GM11168 (cell line): ENCODE data around the gene DDIT3.

ENCODE experiments used
- in situ Hi-C: fragments of 300-500 bp; cut with MboI; formaldehyde crosslinking; loops from one replicate; pipeline ENCODE4 v1.12.0; 2022; ENCODE audit warnings: low sequenced_read_pairs; ENCODE audit not compliant: unreplicated experiment

The DDIT3 gene

DNA sequence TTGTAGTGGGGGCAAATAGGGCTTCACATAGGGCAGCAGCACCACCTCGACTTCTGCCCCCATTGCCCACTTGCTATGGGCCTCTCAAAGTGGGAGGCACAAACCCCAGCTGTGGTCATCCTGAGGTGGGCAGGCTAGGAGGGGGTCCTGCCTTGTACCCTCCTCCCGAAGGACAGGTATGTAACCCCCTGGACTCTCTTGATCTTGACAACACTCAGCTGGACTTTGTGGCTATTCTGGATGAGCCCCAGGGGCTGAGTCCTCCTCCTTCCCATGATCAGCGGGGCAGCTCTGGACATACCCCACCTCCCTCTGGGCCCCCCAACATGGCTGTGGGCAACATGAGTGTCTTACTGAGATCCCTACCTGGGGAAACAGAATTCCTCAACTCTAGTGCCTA, 48.7 kb downstream of the DDIT3 start:
- in situ Hi-C loops = no loop called here

DNA sequence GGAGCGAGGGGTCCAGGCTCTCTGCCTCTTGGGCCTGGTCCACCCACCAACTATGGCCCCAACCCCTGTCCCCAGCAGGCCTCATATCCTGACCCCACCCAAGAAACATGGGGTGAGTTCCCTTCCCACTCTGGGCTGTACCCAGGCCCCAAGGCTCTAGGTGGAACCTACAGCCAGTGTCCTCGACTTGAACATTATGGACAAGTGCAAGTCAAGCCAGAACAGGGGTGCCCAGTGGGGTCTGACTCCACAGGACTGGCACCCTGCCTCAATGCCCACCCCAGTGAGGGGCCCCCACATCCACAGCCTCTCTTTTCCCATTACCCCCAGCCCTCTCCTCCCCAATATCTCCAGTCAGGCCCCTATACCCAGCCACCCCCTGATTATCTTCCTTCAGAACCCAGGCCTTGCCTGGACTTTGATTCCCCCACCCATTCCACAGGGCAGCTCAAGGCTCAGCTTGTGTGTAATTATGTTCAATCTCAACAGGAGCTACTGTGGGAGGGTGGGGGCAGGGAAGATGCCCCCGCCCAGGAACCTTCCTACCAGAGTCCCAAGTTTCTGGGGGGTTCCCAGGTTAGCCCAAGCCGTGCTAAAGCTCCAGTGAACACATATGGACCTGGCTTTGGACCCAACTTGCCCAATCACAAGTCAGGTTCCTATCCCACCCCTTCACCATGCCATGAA, 49.2 kb downstream of the DDIT3 start:
- in situ Hi-C loops = no loop called here

DNA sequence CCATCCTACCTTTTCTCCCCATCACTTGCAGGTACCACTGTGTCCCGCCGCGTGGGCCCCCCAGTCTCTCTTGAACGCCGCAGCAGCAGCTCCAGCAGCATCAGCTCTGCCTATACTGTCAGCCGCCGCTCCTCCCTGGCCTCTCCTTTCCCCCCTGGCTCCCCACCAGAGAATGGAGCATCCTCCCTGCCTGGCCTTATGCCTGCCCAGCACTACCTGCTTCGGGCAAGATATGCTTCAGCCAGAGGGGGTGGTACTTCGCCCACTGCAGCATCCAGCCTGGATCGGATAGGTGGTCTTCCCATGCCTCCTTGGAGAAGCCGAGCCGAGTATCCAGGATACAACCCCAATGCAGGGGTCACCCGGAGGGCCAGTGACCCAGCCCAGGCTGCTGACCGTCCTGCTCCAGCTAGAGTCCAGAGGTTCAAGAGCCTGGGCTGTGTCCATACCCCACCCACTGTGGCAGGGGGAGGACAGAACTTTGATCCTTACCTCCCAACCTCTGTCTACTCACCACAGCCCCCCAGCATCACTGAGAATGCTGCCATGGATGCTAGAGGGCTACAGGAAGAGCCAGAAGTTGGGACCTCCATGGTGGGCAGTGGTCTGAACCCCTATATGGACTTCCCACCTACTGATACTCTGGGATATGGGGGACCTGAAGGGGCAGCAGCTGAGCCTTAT, 49.9 kb downstream of the DDIT3 start:
- in situ Hi-C loops = no loop called here

DNA sequence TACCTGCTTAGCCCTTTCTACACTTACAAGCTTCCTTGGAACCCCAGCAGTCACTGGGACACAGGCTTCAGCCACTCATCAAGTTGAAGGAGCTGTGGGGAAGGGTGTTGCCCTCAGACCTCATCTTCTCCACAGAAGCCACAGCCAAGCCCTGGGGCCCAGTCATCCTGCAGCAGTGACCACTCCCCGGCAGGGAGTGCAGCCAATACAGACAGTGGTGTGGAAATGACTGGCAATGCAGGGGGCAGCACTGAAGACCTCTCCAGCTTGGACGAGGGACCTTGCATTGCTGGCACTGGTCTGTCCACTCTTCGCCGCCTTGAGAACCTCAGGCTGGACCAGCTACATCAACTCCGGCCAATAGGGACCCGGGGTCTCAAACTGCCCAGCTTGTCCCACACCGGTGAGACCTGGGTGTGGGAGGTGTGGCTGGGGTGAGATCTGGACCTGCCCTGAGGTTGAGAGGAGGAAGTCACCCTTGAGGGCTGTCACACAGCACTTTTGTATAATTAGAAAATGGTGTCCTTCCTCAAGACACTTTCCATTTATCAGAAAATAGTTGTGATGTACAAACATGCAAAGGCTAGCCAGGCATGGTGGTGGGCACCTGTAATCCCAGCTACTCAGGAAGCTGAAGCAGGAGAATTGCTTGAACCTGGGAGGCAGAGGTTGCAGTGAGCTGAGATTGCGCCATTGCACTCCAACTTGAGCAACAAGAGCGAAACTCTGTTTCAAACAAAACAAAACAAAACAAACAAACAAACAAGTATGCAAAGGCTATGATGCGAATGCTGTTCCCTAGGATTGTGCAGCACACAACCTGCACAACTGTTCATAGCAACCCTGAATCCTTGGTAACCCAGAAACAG, 50.8 kb downstream of the DDIT3 start:
- in situ Hi-C loops = no loop called here

DNA sequence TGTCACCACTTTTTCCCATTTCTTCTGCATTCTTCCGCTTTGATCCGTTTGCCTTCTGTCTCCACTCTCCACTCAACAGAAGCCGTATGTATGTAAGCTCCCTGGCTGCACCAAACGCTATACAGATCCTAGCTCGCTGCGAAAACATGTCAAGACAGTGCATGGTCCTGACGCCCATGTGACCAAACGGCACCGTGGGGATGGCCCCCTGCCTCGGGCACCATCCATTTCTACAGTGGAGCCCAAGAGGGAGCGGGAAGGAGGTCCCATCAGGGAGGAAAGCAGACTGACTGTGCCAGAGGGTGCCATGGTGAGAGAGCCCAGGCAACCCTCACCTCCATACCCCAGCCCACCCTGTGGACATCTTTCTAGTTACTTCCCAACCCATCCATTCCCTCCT, 52.4 kb downstream of the DDIT3 start:
- in situ Hi-C loops = no loop called here

DNA sequence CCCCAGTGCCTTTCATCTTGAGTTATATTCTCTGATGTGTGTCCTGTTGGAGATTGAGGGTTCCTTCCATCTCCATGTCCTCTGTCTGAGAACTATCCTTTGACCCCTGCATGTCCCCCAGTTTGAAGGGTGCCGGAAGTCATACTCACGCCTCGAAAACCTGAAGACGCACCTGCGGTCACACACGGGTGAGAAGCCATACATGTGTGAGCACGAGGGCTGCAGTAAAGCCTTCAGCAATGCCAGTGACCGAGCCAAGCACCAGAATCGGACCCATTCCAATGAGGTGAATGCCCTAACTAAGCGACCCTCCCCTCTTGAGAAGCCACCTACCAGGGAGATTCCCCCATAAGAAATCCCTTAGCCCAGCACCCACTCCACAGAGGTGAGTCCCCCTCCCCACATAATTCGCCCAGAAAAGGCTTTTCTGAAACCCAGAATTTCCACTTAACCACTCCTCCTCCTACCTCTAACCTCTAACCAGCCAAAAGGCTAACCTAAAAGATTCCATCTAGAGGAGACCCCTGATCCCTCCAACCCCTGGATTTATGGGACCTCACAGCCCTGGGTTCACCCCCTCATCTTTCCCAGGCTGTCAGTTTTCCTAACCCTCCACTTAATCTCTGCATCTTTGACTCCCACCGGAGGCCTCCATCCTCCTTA, 53.0 kb downstream of the DDIT3 start:
- in situ Hi-C loops = no loop called here
